T-helper 22 cell (primary cell): Measurements from ENCODE around the gene PSMC5.
"Not testable (repeated sequence)": the region's sequence is repeated elsewhere in the genome, so short reads cannot be mapped to it uniquely, and the experiment has no call there.

Experiments
- DNase-seq: peaks from one replicate; pipeline ENCODE4 v3.0.0-alpha.2; 2020; ENCODE audit warnings: low read depth

The PSMC5 gene

GRCh38 chr17:63871646-63872365 lies 44.6 kb downstream of the PSMC5 start:
- DNase-seq: not testable (repeated sequence)

DNA sequence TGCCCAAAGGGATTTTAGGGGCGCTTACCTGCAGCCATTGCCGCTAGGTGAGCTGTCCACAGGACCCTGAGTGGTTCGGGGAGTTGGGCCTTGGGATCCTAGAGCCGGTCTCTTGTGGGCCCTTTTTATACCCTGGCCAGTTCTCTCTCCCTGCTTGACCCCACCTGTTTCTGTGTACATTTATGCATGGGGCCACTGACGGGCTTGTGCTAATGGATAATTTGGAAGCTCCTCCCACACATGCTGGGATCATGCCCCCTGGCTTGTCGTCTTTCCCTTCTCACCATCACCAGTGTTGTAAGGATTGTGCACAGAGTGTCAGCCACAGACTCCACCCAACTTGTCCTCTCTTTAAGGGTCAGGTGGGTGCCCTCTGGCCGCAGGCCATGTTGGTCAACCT lies 46.3 kb downstream of the PSMC5 start, which contains the start of gene CSH2:
Gene CSH2, minus strand, starts transcription at position 101 of the 400 bp plus-strand sequence. Its CDS starts 63 bp downstream, at position 38.
- DNase-seq: not testable (repeated sequence)

DNA sequence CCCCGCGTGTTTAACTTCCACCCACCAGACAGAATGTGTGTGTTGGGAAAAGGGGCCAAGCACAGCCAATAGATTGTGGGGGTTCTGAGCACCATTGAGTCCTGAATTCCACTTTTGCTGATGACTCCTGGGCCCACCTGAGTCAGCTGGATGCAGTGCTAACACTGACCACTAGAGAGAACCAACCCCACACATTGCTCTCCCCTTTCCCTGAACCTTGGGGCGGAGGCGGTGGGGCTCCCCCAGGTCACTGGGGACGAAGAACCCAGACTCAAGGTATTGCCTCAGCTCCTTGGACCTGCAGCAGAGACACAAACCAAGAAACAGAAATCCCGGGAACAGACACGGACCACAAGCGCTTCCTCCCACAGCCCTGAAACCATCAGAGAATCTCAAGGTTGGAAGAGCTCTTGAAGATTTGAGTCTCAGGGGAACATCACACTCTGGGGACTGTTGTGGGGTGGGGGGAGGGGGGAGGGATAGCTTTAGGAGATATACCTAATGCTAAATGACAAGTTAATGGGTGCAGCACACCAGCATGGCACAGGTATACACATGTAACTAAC lies 46.9 kb downstream of the PSMC5 start:
- DNase-seq: not testable (repeated sequence)

DNA sequence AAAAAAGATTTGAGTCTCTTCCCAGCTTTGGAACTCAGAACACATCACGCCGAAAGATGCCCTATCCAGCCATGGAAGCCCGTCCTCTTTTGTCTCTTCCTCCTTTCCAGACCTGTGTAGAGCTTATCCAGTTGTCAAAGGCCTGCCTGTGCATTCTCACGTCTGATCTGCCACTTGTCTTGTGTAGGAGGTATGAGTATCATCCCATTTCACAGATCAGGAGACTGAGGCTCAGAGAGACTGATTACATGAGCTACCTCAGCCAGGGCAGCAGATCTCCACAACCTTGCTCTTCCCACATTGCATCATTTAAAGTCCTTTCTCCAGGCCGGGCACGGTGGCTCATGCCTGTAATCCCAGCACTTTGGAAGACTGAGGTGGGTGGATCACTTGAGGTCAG lies 47.5 kb downstream of the PSMC5 start:
- DNase-seq: not testable (repeated sequence)

DNA sequence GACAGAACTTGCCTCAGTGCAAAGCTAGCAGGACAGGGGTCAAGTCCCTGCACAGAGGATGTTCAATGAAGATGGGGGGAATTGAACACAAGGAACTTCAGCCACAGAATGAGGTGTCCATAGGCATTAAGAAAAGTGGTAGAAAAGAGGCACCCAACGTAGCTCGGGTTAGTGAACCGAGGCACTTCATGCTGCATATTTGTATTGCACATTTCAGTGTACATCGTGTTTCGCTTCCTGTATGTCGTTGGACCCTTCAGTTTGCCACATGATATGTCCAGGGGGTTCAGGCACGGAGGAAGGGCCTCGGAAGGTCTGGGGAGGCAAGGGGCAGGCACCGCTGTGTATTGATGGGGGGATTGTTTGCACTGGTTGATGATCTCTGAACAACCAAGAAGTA lies 51.2 kb downstream of the PSMC5 start:
- not testable (repeated sequence) for DNase-seq

DNA sequence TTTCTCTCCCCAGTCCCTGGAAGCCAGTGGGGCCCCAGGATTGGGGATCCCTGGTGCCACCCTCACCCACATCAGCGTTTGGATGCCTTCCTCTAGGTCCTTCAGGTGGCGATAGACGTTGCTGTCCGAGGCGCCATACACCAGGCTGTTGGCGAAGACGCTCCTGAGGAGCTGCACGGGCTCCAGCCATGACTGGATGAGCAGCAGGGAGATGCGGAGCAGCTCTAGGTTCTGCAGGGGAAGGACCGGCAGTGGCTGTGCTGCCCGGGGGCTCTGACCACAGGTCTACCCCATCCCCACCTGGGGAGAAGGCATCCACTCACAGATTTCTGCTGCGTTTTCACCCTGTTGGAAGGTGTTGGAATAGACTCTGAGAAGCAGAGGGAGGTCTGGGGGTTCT lies 53.5 kb downstream of the PSMC5 start:
- no peak for DNase-seq

DNA sequence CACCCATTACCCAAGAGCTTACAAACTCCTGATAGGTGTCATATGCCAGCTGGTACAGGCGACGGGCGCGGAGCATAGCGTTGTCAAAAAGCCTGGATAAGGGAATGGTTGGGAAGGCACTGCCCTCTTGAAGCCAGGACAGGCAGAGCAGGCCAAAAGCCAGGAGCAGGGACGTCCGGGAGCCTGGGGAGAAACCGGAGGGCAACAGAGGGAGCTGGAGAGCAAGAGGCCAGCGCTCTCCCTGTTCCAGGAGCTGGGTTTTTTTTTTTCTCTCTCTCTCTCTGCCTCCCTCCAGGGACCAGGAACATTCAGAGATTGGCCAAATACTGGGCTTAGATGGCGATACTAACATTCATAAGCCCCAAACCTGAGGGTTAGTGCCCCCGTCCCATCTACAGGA lies 54.1 kb downstream of the PSMC5 start:
- DNase-seq: not testable (repeated sequence)
